HepG2 (cell line): ENCODE measurements around the gene ZBTB4. TPM values are rescaled to one million over a fixed set of nuclear protein-coding genes. Genes with fewer than 3 reads are reported as not detected.

Experiments used
- ATM ChIP-seq: fragments of 450-650 bp; IDR thresholded peaks from 2 replicates; pipeline ENCODE4 v1.7.1; 2017; ENCODE audit warnings: mild to moderate bottlenecking, borderline replicate concordance
- BRD4 ChIP-seq: sonication (generic); formaldehyde crosslinking; IDR thresholded peaks from 2 replicates; pipeline ENCODE4 v1.4.0; 2020; ENCODE audit warnings: missing genetic modification reagents
- ERF ChIP-seq: IDR thresholded peaks from 2 replicates; pipeline ENCODE4 v1.6.1; 2018; ENCODE audit warnings: missing biosample characterization, missing genetic modification reagents
- HNRNPLL ChIP-seq: fragments of 200-400 bp; formaldehyde crosslinking; IDR thresholded peaks from 2 replicates; pipeline ENCODE4 v1.6.1; 2017; ENCODE audit warnings: mild to moderate bottlenecking, low read depth, low read length; ENCODE audit not compliant: poor library complexity, severe bottlenecking
- LRRFIP1 ChIP-seq: sonication (generic); formaldehyde crosslinking; conservative IDR thresholded peaks from 2 replicates; pipeline ENCODE4 v1.4.0; 2020; ENCODE audit warnings: missing genetic modification reagents
- MTA3 ChIP-seq: sonication (generic); formaldehyde crosslinking; IDR thresholded peaks from 2 replicates; pipeline ENCODE4 v1.4.0; 2020; ENCODE audit warnings: missing genetic modification reagents
- NCOA5 ChIP-seq: sonication (generic); formaldehyde crosslinking; IDR thresholded peaks from 2 replicates; pipeline ENCODE4 v1.4.0; 2020; ENCODE audit warnings: missing genetic modification reagents
- NFE2 ChIP-seq: sonication (generic); formaldehyde crosslinking; IDR thresholded peaks from 2 replicates; pipeline ENCODE4 v1.4.0; 2020; ENCODE audit warnings: missing genetic modification reagents
- NFIB ChIP-seq: sonication (generic); formaldehyde crosslinking; IDR thresholded peaks from 2 replicates; pipeline ENCODE4 v1.9.0; 2021; ENCODE audit warnings: missing genetic modification reagents, mild to moderate bottlenecking, borderline replicate concordance
- PLRG1 ChIP-seq: fragments of 450-650 bp; conservative IDR thresholded peaks from 2 replicates; pipeline ENCODE4 v1.6.1; 2016
- RELA ChIP-seq: sonication (generic); formaldehyde crosslinking; IDR thresholded peaks from 2 replicates; pipeline ENCODE4 v1.4.0; 2020; ENCODE audit warnings: missing genetic modification reagents
- SCMH1 ChIP-seq: sonication (generic); formaldehyde crosslinking; IDR thresholded peaks from 2 replicates; pipeline ENCODE4 v1.9.0; 2021; ENCODE audit warnings: missing genetic modification reagents, mild to moderate bottlenecking, borderline replicate concordance
- SNAPC2 ChIP-seq: sonication (generic); formaldehyde crosslinking; IDR thresholded peaks from 2 replicates; pipeline ENCODE4 v1.8.1; 2022; ENCODE audit warnings: mild to moderate bottlenecking, missing genetic modification reagents
- TBL1XR1 ChIP-seq: fragments of 150-350 bp; IDR thresholded peaks from 2 replicates; pipeline ENCODE4 v1.6.1; 2014; ENCODE audit warnings: borderline replicate concordance, low read length; ENCODE audit not compliant: partially characterized antibody
- TSC22D2 ChIP-seq: sonication (generic); formaldehyde crosslinking; IDR thresholded peaks from 2 replicates; pipeline ENCODE4 v1.5.1; 2020; ENCODE audit warnings: missing genetic modification reagents, mild to moderate bottlenecking, borderline replicate concordance
- YEATS2 ChIP-seq: sonication (generic); formaldehyde crosslinking; IDR thresholded peaks from 2 replicates; pipeline ENCODE4 v1.4.0; 2020; ENCODE audit warnings: missing genetic modification reagents, borderline replicate concordance
- ZFAT ChIP-seq: sonication (generic); formaldehyde crosslinking; conservative IDR thresholded peaks from 2 replicates; pipeline ENCODE4 v1.8.1; 2023; ENCODE audit warnings: missing genetic modification reagents, inconsistent platforms
- ZKSCAN8 ChIP-seq: IDR thresholded peaks from 2 replicates; pipeline ENCODE4 v1.6.1; 2016; ENCODE audit warnings: borderline replicate concordance, missing genetic modification reagents, missing compliant biosample characterization
- ZNF10 ChIP-seq: sonication (generic); formaldehyde crosslinking; IDR thresholded peaks from 2 replicates; pipeline ENCODE4 v1.4.0; 2020; ENCODE audit warnings: mild to moderate bottlenecking, low read depth, missing genetic modification reagents, borderline replicate concordance
- ZNF274 ChIP-seq: sonication (generic); formaldehyde crosslinking; IDR thresholded peaks from 2 replicates; pipeline ENCODE4 v1.5.1; 2020; ENCODE audit warnings: mild to moderate bottlenecking, missing genetic modification reagents
- ZNF33A ChIP-seq: sonication (generic); formaldehyde crosslinking; IDR thresholded peaks from 2 replicates; pipeline ENCODE4 v1.5.1; 2020; ENCODE audit warnings: missing genetic modification reagents, mild to moderate bottlenecking, moderate library complexity, borderline replicate concordance
- ZNF510 ChIP-seq: sonication (generic); formaldehyde crosslinking; IDR thresholded peaks from 2 replicates; pipeline ENCODE4 v1.4.0; 2020; ENCODE audit warnings: low read depth, mild to moderate bottlenecking, missing genetic modification reagents
- ZNF552 ChIP-seq: sonication (generic); formaldehyde crosslinking; IDR thresholded peaks from 2 replicates; pipeline ENCODE4 v1.9.0; 2022; ENCODE audit warnings: missing genetic modification reagents, mild to moderate bottlenecking, borderline replicate concordance
- polyA plus RNA-seq, 8 experiments: library from polyadenylated mRNA; depleted of rRNA in 3 of 8; stranded (reverse) in 7 of 8; unstranded in 1 of 8; fragments of >200 nt; fragmentation: Illumina TruSeq in 4 of 8; extraction: Trizol in 4 of 8; gene quantifications; 2 replicates each; pipeline versions ENCODE4 v1.2.1 to v1.2.3, GENCODE V29; 2011 to 2016; ENCODE audit warnings: low read depth in 4 of 8, missing spikeins in 1 of 8, mixed read lengths in 1 of 8; ENCODE audit not compliant: insufficient read depth in 1 of 8
- total RNA-seq, 5 experiments: library from RNA; depleted of rRNA; stranded (reverse); fragments of >200 nt; fragmentation: Illumina TruSeq; extraction: Trizol; gene quantifications; 2 replicates each; pipeline ENCODE4 v1.2.3, GENCODE V29; 2016; ENCODE audit warnings: low read depth in 1 of 5
- TF ChIP-seq, protein P1 (sequence below): sonication (generic); formaldehyde crosslinking; IDR thresholded peaks from 2 replicates; pipeline ENCODE4 v1.4.0; 2020; ENCODE audit warnings: missing genetic modification reagents
- TF ChIP-seq, protein P2 (sequence below): sonication (generic); formaldehyde crosslinking; IDR thresholded peaks from 2 replicates; pipeline ENCODE4 v1.5.0; 2020; ENCODE audit warnings: missing genetic modification reagents, mild to moderate bottlenecking, borderline replicate concordance

Gene ZBTB4
- total and polyA plus RNA-seq, 2 of the 13 experiments (the other 11 are each of a cell fraction or from before 2014, with no cell fraction given), result 4.3 to 7.4 TPM

- no peak for TF ChIP-seq LRRFIP1 (CRISPR knock-in tag)
- TF ChIP-seq ZNF33A (CRISPR knock-in tag), result no peak
- no peak for TF ChIP-seq NCOA5 (CRISPR knock-in tag)
- no peak for TF ChIP-seq ZNF10
- no peak for TF ChIP-seq ZFAT (CRISPR knock-in tag)
- TF ChIP-seq NFE2 (CRISPR knock-in tag), result no peak
- TF ChIP-seq BRD4 (CRISPR knock-in tag), result no peak
- TF ChIP-seq ATM, result no peak
- TF ChIP-seq TSC22D2 (CRISPR knock-in tag), result no peak
- no peak for TF ChIP-seq SNAPC2
- no peak for TF ChIP-seq SCMH1 (CRISPR knock-in tag)
- TF ChIP-seq ZKSCAN8 (CRISPR knock-in tag), result no peak
- TF ChIP-seq, protein P1, sequence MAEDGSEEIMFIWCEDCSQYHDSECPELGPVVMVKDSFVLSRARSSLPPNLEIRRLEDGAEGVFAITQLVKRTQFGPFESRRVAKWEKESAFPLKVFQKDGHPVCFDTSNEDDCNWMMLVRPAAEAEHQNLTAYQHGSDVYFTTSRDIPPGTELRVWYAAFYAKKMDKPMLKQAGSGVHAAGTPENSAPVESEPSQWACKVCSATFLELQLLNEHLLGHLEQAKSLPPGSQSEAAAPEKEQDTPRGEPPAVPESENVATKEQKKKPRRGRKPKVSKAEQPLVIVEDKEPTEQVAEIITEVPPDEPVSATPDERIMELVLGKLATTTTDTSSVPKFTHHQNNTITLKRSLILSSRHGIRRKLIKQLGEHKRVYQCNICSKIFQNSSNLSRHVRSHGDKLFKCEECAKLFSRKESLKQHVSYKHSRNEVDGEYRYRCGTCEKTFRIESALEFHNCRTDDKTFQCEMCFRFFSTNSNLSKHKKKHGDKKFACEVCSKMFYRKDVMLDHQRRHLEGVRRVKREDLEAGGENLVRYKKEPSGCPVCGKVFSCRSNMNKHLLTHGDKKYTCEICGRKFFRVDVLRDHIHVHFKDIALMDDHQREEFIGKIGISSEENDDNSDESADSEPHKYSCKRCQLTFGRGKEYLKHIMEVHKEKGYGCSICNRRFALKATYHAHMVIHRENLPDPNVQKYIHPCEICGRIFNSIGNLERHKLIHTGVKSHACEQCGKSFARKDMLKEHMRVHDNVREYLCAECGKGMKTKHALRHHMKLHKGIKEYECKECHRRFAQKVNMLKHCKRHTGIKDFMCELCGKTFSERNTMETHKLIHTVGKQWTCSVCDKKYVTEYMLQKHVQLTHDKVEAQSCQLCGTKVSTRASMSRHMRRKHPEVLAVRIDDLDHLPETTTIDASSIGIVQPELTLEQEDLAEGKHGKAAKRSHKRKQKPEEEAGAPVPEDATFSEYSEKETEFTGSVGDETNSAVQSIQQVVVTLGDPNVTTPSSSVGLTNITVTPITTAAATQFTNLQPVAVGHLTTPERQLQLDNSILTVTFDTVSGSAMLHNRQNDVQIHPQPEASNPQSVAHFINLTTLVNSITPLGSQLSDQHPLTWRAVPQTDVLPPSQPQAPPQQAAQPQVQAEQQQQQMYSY, result no peak
- peak; percentile 95 for TF ChIP-seq HNRNPLL
- no peak for TF ChIP-seq YEATS2 (CRISPR knock-in tag)
- TF ChIP-seq ERF (CRISPR knock-in tag), result no peak
- no peak for TF ChIP-seq ZNF510 (CRISPR knock-in tag)
- TF ChIP-seq ZNF552 (CRISPR knock-in tag), result no peak
- TF ChIP-seq, protein P2, sequence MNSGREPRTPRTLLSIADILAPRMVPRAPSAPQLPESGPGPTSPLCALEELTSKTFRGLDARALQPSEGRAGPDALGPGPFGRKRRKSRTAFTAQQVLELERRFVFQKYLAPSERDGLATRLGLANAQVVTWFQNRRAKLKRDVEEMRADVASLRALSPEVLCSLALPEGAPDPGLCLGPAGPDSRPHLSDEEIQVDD (CRISPR knock-in tag), result no peak
- TF ChIP-seq ZNF274 (CRISPR knock-in tag), result no peak
- no peak for TF ChIP-seq NFIB (CRISPR knock-in tag)
- no peak for TF ChIP-seq RELA (CRISPR knock-in tag)
- no peak for TF ChIP-seq PLRG1
- TF ChIP-seq MTA3 (CRISPR knock-in tag), result no peak
- TF ChIP-seq TBL1XR1, result no peak
Measured at GRCh38 chr17:7435676-7436555, 43.5 kb downstream of the ZBTB4 start (continued).
